GM12872 (cell line): ENCODE measurements around the gene CLMN.

Experiments
- CTCF ChIP-seq: IDR thresholded peaks from 3 replicates; pipeline ENCODE4 v1.5.1; 2011; ENCODE audit warnings: low read depth, mild to moderate bottlenecking, low read length, moderate library complexity; ENCODE audit not compliant: insufficient read depth

CLMN gene

GRCh38 chr14:95189367-95190132 is 130.2 kb downstream of the CLMN start:
- no peak for TF ChIP-seq CTCF

DNA sequence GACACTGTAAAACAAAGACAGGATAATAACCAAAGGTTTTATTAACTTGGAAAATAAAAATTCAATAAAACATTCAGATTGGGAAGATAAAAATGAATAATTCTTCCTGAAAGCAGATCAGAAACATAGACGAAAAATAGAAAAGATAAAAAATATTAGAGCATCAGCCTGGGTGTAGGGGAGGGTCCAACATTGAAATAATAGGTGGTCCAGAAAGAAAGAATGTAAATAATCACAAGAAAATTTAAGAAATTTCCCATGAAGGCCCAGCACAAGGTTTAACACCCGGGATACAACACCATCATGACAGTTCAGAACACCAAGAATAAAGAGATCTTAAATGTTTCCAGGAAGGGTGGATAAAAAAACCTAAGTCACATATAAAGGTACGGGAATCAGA is 131.3 kb downstream of the CLMN start:
- no peak for TF ChIP-seq CTCF

GRCh38 chr14:95185767-95186392 is 133.8 kb downstream of the CLMN start:
- no peak for TF ChIP-seq CTCF

DNA sequence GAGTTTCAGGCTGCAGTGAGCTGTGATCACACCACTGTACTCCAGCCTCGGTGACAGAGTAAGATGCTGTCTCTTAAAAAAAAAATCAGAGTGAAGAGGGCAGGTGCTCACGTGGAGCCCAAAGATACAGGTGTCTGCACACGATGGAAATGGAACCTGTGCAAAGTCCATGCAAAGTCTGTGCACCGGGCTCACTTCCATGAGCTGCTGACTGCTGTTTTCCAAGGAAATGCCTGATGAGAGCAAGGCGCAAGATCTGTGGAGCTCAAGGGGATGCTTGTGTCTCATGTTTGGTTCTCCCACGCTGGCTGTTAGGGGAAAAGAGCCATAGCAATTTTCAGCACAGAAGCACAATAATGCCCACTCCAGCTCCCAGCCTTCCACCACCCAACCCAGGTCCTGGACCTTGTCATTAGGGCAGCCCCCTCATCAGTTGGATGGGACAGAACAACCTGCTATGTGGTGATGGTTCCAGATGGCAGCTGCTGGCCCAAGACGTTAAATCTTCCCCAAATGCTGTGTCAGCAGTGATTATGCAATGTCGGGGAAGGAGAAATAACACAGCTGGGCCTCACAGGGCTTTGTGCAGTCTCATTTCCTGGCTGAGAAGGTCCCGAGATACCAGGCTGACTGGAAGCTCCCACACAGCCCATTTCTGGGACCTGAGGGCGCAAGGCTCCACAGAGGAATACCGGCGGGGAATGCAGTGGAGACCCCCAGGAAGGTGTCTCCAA is 134.5 kb downstream of the CLMN start:
- TF ChIP-seq CTCF = no peak

GRCh38 chr14:95184413-95184790 is 135.3 kb downstream of the CLMN start:
- TF ChIP-seq CTCF = no peak

- no peak for TF ChIP-seq CTCF
Measured at GRCh38 chr14:95183532-95184412, 135.9 kb downstream of the CLMN start.

GRCh38 chr14:95183082-95183481 is 136.6 kb downstream of the CLMN start:
- TF ChIP-seq CTCF = no peak
